Fibroblast of lung (primary cell): ENCODE results near the gene BNIP5. TPM values are rescaled to one million over a fixed set of nuclear protein-coding genes. Genes with fewer than 3 reads are reported as not detected.

ENCODE experiments used
- DNase-seq, 2 donors: peaks; one replicate each; pipeline versions ENCODE4 v3.0.0 to v3.0.0-alpha.2; 2010; ENCODE audit warnings: low read depth in 2 of 2
- H2AFZ ChIP-seq: 2 replicates; pipeline ENCODE4 v1.5.1; 2012; ENCODE audit warnings: low read length, control low read depth, inconsistent platforms
- H3K27ac ChIP-seq: 2 replicates; pipeline ENCODE4 v1.5.1; 2011; ENCODE audit warnings: low read length, control low read depth; ENCODE audit not compliant: insufficient read depth
- H3K27me3 ChIP-seq: 2 replicates; pipeline ENCODE4 v1.5.1; 2011; ENCODE audit warnings: mild to moderate bottlenecking, low read length; ENCODE audit not compliant: control insufficient read depth, insufficient read depth
- H3K36me3 ChIP-seq: 2 replicates; pipeline ENCODE4 v1.5.1; 2011; ENCODE audit warnings: low read length; ENCODE audit not compliant: control insufficient read depth, insufficient read depth
- H3K4me1 ChIP-seq: 2 replicates; pipeline ENCODE4 v1.5.1; 2011; ENCODE audit warnings: low read length; ENCODE audit not compliant: control insufficient read depth, insufficient read depth; ENCODE audit errors: extremely low read depth
- H3K4me2 ChIP-seq: 2 replicates; pipeline ENCODE4 v1.5.1; 2011; ENCODE audit warnings: low read length, control low read depth; ENCODE audit not compliant: insufficient read depth; ENCODE audit errors: extremely low read depth
- H3K4me3 ChIP-seq, 4 experiments: fragments of 200-600 bp in 1 of 4; sonication (generic) in 1 of 4; replicated peaks in 1 of 4; 2 replicates each; pipeline ENCODE4 v1.5.1; 2011 to 2016; ENCODE audit warnings: low read length in 4 of 4, low read depth in 3 of 4, mild to moderate bottlenecking in 3 of 4, control low read depth in 2 of 4, inconsistent platforms in 1 of 4, mixed read lengths in 1 of 4; ENCODE audit not compliant: insufficient read depth in 1 of 4; ENCODE audit errors: control extremely low read depth in 1 of 4
- H3K79me2 ChIP-seq: 2 replicates; pipeline ENCODE4 v1.5.1; 2012; ENCODE audit warnings: mild to moderate bottlenecking, low read length, inconsistent platforms; ENCODE audit not compliant: control insufficient read depth, insufficient read depth
- H3K9ac ChIP-seq: 2 replicates; pipeline ENCODE4 v1.5.1; 2011; ENCODE audit warnings: mild to moderate bottlenecking, low read length, control low read depth; ENCODE audit not compliant: insufficient read depth
- H3K9me3 ChIP-seq: 2 replicates; pipeline ENCODE4 v1.5.1; 2012; ENCODE audit warnings: low read depth, low read length; ENCODE audit not compliant: control insufficient read depth, insufficient read depth
- H4K20me1 ChIP-seq: 2 replicates; pipeline ENCODE4 v1.5.1; 2011; ENCODE audit warnings: low read length; ENCODE audit not compliant: control insufficient read depth, insufficient read depth; ENCODE audit errors: extremely low read depth
- EZH2 ChIP-seq: IDR thresholded peaks from 2 replicates; pipeline ENCODE4 v1.5.1; 2012; ENCODE audit warnings: low read length, control low read depth, mild to moderate bottlenecking; ENCODE audit errors: missing control alignments
- polyA plus RNA-seq, 2 donors: library from polyadenylated mRNA; depleted of rRNA in 1 of 2; stranded (reverse) in 1 of 2; unstranded in 1 of 2; fragments of >200 nt; gene quantifications; 2 replicates each; pipeline ENCODE4 v1.2.1, GENCODE V29; 2011 to 2012; ENCODE audit warnings: missing spikeins in 1 of 2
- total RNA-seq: library from RNA; depleted of rRNA; stranded (reverse); fragments of >200 nt; gene quantifications from 2 replicates; pipeline ENCODE4 v1.2.1, GENCODE V29; 2014
- TF ChIP-seq, protein P1 (sequence below), 2 donors: IDR thresholded peaks in 1 of 2; conservative IDR thresholded peaks in 1 of 2; 1 replicate in 1 of 2; 2 replicates in 1 of 2; pipeline ENCODE4 v1.5.1; 2011 to 2012; ENCODE audit warnings: low read length in 2 of 2, control low read depth in 1 of 2, inconsistent platforms in 1 of 2, low read depth in 1 of 2, mild to moderate bottlenecking in 1 of 2

The BNIP5 gene
- total and polyA plus RNA-seq, 2 donors (not counting 1 experiment from before 2014, with no cell fraction given), result not detected

DNA sequence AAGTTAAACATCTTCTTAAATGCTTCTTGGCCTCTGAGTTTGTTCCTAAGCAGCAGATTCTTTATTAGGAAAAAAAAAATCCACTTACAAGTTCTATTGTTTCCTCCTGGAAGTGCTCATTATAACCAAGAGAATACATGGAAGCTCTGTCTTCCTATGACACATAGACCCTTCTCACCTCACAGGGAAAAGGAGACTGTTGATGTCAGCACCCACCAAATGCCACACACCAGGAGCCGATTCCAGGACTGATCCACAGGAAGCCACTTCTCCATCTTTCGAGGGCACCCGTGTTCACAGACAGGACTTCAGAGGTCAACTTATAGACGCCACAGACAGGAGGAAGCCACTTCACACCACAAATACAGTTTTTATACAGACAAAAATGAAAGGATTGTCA is 13.4 kb upstream of the BNIP5 start:
- Histone ChIP-seq H3K9me3 (no peaks in the 10 kb centered on the region), H3K79me2 (no peaks in the 10 kb centered on the region), H3K4me2 (no peak overlapping the region), H2AFZ (no peak overlapping the region), H3K27ac (peak overlapping the region; percentile 25), H3K27me3 (peaks cover 2% of the 10 kb centered on the region), H3K4me1 (no peaks in the 10 kb centered on the region), H4K20me1 (no peaks in the 10 kb centered on the region), H3K4me3 (no peak overlapping the region), H3K9ac (no peak overlapping the region), H3K36me3 (no peaks in the 10 kb centered on the region)
- TF ChIP-seq, protein P1, sequence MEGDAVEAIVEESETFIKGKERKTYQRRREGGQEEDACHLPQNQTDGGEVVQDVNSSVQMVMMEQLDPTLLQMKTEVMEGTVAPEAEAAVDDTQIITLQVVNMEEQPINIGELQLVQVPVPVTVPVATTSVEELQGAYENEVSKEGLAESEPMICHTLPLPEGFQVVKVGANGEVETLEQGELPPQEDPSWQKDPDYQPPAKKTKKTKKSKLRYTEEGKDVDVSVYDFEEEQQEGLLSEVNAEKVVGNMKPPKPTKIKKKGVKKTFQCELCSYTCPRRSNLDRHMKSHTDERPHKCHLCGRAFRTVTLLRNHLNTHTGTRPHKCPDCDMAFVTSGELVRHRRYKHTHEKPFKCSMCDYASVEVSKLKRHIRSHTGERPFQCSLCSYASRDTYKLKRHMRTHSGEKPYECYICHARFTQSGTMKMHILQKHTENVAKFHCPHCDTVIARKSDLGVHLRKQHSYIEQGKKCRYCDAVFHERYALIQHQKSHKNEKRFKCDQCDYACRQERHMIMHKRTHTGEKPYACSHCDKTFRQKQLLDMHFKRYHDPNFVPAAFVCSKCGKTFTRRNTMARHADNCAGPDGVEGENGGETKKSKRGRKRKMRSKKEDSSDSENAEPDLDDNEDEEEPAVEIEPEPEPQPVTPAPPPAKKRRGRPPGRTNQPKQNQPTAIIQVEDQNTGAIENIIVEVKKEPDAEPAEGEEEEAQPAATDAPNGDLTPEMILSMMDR (conservative IDR thresholded peaks at IDR 0.05 in 1 of 2, IDR thresholded peaks at IDR 0.05 in 1 of 2; ENCODE audit: low read depth in 1 of 2, low read length in 2 of 2), result no peak
- peak in 1 of 2 donors; percentile 53 for DNase-seq

DNA sequence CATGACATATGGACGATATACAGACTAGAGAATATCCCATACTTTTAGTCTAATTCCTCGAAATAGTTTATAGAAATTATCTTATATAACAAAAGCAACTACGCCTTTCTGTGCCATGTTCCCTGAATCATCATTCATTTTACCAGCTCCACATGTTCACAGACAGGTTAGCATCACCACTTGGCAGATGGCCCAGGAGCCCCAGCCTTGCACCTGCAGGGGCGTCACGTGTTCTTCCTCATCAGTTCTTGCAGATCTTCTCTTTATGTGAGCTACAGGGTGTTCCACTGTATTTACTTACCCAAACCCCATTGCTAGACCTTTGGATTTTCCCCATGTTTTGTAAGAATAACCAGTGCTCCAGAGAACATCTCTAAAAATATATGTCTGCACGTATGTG is 12.6 kb upstream of the BNIP5 start:
- Histone ChIP-seq H3K27me3 (peaks cover 2% of the 10 kb centered on the region), H4K20me1 (no peaks in the 10 kb centered on the region), H3K4me3 (no peak overlapping the region), H3K27ac (no peak overlapping the region), H3K79me2 (no peaks in the 10 kb centered on the region), H3K9ac (no peak overlapping the region), H2AFZ (no peak overlapping the region), H3K36me3 (no peaks in the 10 kb centered on the region), H3K4me2 (no peak overlapping the region), H3K4me1 (no peaks in the 10 kb centered on the region), H3K9me3 (no peaks in the 10 kb centered on the region)
- TF ChIP-seq EZH2, result no peak
- TF ChIP-seq, protein P1 (conservative IDR thresholded peaks at IDR 0.05 in 1 of 2, IDR thresholded peaks at IDR 0.05 in 1 of 2; ENCODE audit: low read depth in 1 of 2, low read length in 2 of 2), result no peak
- DNase-seq, result peak in 1 of 2 donors; percentile 24

DNA sequence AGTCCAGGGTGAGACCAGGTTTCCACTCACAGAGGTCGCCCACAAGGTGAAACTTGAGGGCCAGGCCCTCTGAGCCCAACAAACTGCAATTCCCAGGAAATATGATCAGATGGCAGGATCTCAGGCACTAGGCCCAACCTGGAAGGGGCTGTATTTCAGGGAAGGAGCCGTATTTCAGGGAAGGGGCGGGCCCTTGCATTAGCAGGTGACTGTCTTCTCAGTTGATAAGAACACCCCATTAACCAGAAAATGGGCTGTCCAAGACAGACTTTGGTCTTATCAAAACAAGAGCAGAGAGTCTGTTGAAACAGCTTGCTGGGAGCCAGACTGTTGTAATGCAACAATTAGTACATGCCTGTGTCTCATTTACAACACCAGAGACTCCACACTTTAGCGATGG is 10.9 kb upstream of the BNIP5 start:
- Histone ChIP-seq H3K79me2 (no peaks in the 10 kb centered on the region), H4K20me1 (no peaks in the 10 kb centered on the region), H3K9me3 (no peaks in the 10 kb centered on the region), H3K27ac (no peak overlapping the region), H2AFZ (no peak overlapping the region), H3K9ac (no peak overlapping the region), H3K27me3 (peaks cover 2% of the 10 kb centered on the region), H3K4me1 (no peaks in the 10 kb centered on the region), H3K4me3 (no peak overlapping the region), H3K4me2 (no peak overlapping the region), H3K36me3 (no peaks in the 10 kb centered on the region)
- TF ChIP-seq, protein P1 (conservative IDR thresholded peaks at IDR 0.05 in 1 of 2, IDR thresholded peaks at IDR 0.05 in 1 of 2; ENCODE audit: low read depth in 1 of 2, low read length in 2 of 2), result no peak
- no peak for TF ChIP-seq EZH2
- DNase-seq, result peak in 1 of 2 donors; percentile 80
